Measurements from ENCODE around the gene EID1. TPM values are rescaled to one million over a fixed set of nuclear protein-coding genes. Genes with fewer than 3 reads are reported as not detected.
A peak's percentile ranks its signal among the peaks of the same experiment; 100 is the strongest.

Gene EID1
- total and polyA plus RNA-seq, 2 experiments from 2014 or later: 218 to 228 TPM

- DNase-seq (ENCODE audit: low spot score): no peak
- H3K4me2 ChIP-seq: no peak overlapping the region
- H3K27me3 ChIP-seq: no peaks in the 10 kb centered on the region
- H3K9me2 ChIP-seq (replicated peaks; ENCODE audit: insufficient read depth): no peaks in the 10 kb centered on the region
- no peak overlapping the region for H2AFZ ChIP-seq
- no peaks in the 10 kb centered on the region for H3K9me3 ChIP-seq (ENCODE audit: low read depth)
- H3K4me1 ChIP-seq (ENCODE audit: insufficient read depth): peaks cover 9% of the 10 kb centered on the region
- no peaks in the 10 kb centered on the region for H4K20me1 ChIP-seq (ENCODE audit: insufficient read depth, poor library complexity, severe bottlenecking)
- H3K4me3 ChIP-seq: no peak overlapping the region
- H3K36me3 ChIP-seq (replicated peaks; ENCODE audit: insufficient read depth, low read depth): no peaks in the 10 kb centered on the region
- no peak for TF ChIP-seq EZH2phosphoT487 (IDR thresholded peaks at IDR 0.05; ENCODE audit: low read depth, severe bottlenecking, unreplicated experiment)
- no peak for TF ChIP-seq EZH2 (IDR thresholded peaks at IDR 0.05; ENCODE audit: borderline replicate concordance)
- no peak for TF ChIP-seq CTCF (IDR thresholded peaks at IDR 0.05; ENCODE audit: poor library complexity)
- H3K27ac ChIP-seq: peak overlapping the region; percentile 56
- 62% methylated on average over 2 of the region's 2 CpGs for WGBS (ENCODE audit: low lambda C conversion rate, missing lambda C conversion rate)
- no peaks in the 10 kb centered on the region for H3K79me2 ChIP-seq
These were observed 11.8 kb upstream of the EID1 start for GRCh38 chr15:48866141-48866563.

- H2AFZ ChIP-seq: no peak overlapping the region
- no peaks in the 10 kb centered on the region for H3K9me2 ChIP-seq (replicated peaks; ENCODE audit: insufficient read depth)
- no peaks in the 10 kb centered on the region for H3K79me2 ChIP-seq
- H3K4me1 ChIP-seq (ENCODE audit: insufficient read depth): peaks cover 9% of the 10 kb centered on the region
- no peak overlapping the region for H3K27ac ChIP-seq
- H3K4me2 ChIP-seq: no peak overlapping the region
- no peaks in the 10 kb centered on the region for H4K20me1 ChIP-seq (ENCODE audit: insufficient read depth, poor library complexity, severe bottlenecking)
- DNase-seq (ENCODE audit: low spot score): no peak
- H3K36me3 ChIP-seq (replicated peaks; ENCODE audit: insufficient read depth, low read depth): no peaks in the 10 kb centered on the region
- H3K27me3 ChIP-seq: peaks cover 8% of the 10 kb centered on the region
- TF ChIP-seq CTCF (IDR thresholded peaks at IDR 0.05; ENCODE audit: poor library complexity): no peak
- no peak for TF ChIP-seq EZH2phosphoT487 (IDR thresholded peaks at IDR 0.05; ENCODE audit: low read depth, severe bottlenecking, unreplicated experiment)
- no peak for TF ChIP-seq EZH2 (IDR thresholded peaks at IDR 0.05; ENCODE audit: borderline replicate concordance)
- no peaks in the 10 kb centered on the region for H3K9me3 ChIP-seq (ENCODE audit: low read depth)
- H3K4me3 ChIP-seq: no peak overlapping the region
These were observed 9.9 kb upstream of the EID1 start for GRCh38 chr15:48868023-48868422.

GRCh38 chr15:48868536-48868935, 9.4 kb upstream of the EID1 start:
- peaks cover 9% of the 10 kb centered on the region for H3K4me1 ChIP-seq (ENCODE audit: insufficient read depth)
- H2AFZ ChIP-seq: no peak overlapping the region
- H3K27ac ChIP-seq: peak overlapping the region; percentile 45
- TF ChIP-seq EZH2 (IDR thresholded peaks at IDR 0.05; ENCODE audit: borderline replicate concordance) (no peak), CTCF (IDR thresholded peaks at IDR 0.05; ENCODE audit: poor library complexity) (no peak), EZH2phosphoT487 (IDR thresholded peaks at IDR 0.05; ENCODE audit: low read depth, severe bottlenecking, unreplicated experiment) (no peak)
- no peaks in the 10 kb centered on the region for H4K20me1 ChIP-seq (ENCODE audit: insufficient read depth, poor library complexity, severe bottlenecking)
- no peak for DNase-seq (ENCODE audit: low spot score)
- H3K36me3 ChIP-seq (replicated peaks; ENCODE audit: insufficient read depth, low read depth): no peaks in the 10 kb centered on the region
- H3K4me3 ChIP-seq: no peak overlapping the region
- H3K4me2 ChIP-seq: no peak overlapping the region
- peaks cover 11% of the 10 kb centered on the region for H3K27me3 ChIP-seq
- no peaks in the 10 kb centered on the region for H3K9me3 ChIP-seq (ENCODE audit: low read depth)
- WGBS (ENCODE audit: low lambda C conversion rate, missing lambda C conversion rate): 46% methylated on average over 2 of the region's 2 CpGs
- no peaks in the 10 kb centered on the region for H3K9me2 ChIP-seq (replicated peaks; ENCODE audit: insufficient read depth)
- H3K79me2 ChIP-seq: no peaks in the 10 kb centered on the region

- H3K27me3 ChIP-seq: peaks cover 21% of the 10 kb centered on the region
- no peaks in the 10 kb centered on the region for H4K20me1 ChIP-seq (ENCODE audit: insufficient read depth, poor library complexity, severe bottlenecking)
- H3K36me3 ChIP-seq (replicated peaks; ENCODE audit: insufficient read depth, low read depth): no peaks in the 10 kb centered on the region
- no peaks in the 10 kb centered on the region for H3K79me2 ChIP-seq
- peaks cover 9% of the 10 kb centered on the region for H3K4me1 ChIP-seq (ENCODE audit: insufficient read depth)
- H3K9me2 ChIP-seq (replicated peaks; ENCODE audit: insufficient read depth): no peaks in the 10 kb centered on the region
- no peak overlapping the region for H2AFZ ChIP-seq
- H3K4me3 ChIP-seq: no peak overlapping the region
- H3K9me3 ChIP-seq (ENCODE audit: low read depth): no peaks in the 10 kb centered on the region
- no peak for DNase-seq (ENCODE audit: low spot score)
- H3K27ac ChIP-seq: no peak overlapping the region
- WGBS (ENCODE audit: low lambda C conversion rate, missing lambda C conversion rate): 100% methylated on average over 1 of the region's 1 CpG
- no peak overlapping the region for H3K4me2 ChIP-seq
- no peak for TF ChIP-seq CTCF (IDR thresholded peaks at IDR 0.05; ENCODE audit: poor library complexity)
- no peak for TF ChIP-seq EZH2 (IDR thresholded peaks at IDR 0.05; ENCODE audit: borderline replicate concordance)
- TF ChIP-seq EZH2phosphoT487 (IDR thresholded peaks at IDR 0.05; ENCODE audit: low read depth, severe bottlenecking, unreplicated experiment): no peak
These were observed 8.0 kb upstream of the EID1 start for GRCh38 chr15:48869966-48870365.
